OCI-LY7 (cell line): Measurements from ENCODE around the gene OGDH.

Experiments used
- CTCF ChIP-seq: fragments of 200-600 bp; sonication (generic); conservative IDR thresholded peaks from 2 replicates; pipeline ENCODE4 v1.5.1; 2014; ENCODE audit warnings: mild to moderate bottlenecking, antibody characterized with exemption, low read length, moderate library complexity, mixed read lengths
- EZH2phosphoT487 ChIP-seq: fragments of 200-600 bp; sonication (generic); IDR thresholded peaks from 2 replicates; pipeline ENCODE4 v1.6.1; 2018; ENCODE audit warnings: low read depth, borderline replicate concordance, mild to moderate bottlenecking, mixed run types, antibody characterized with exemption, low read length, moderate library complexity, mixed read lengths

GRCh38 chr7:44749992-44750391, 143.6 kb downstream of the OGDH start:
- TF ChIP-seq CTCF (no peak), EZH2phosphoT487 (no peak)
